Activated B cell treated with CpG ODN at 0.5 μM for 24 hours (primary cell): ENCODE measurements around the gene PTPRE. TPM values are rescaled to one million over a fixed set of nuclear protein-coding genes. Genes with fewer than 3 reads are reported as not detected.
A peak's percentile ranks its signal among the peaks of the same experiment; 100 is the strongest.

Experiments used
- ATAC-seq: fragments of 200-7000 bp; cut with Tn5 transposase; one replicate; pipeline ENCODE4 v1.10.0; 2021; ENCODE audit warnings: low read depth, mild to moderate bottlenecking, moderate library complexity
- CTCF ChIA-PET: fragments of 350-600 bp; sonication (Branson Sonifier 250); formaldehyde crosslinking; loops from one replicate; lab custom pipeline; 2021; ENCODE audit warnings: antibody characterized with exemption; lab: Charles Lee
- POLR2A ChIA-PET: fragments of 350-600 bp; sonication (Branson Sonifier 250); formaldehyde crosslinking; loops from one replicate; lab custom pipeline; 2021; ENCODE audit warnings: antibody characterized with exemption; lab: Charles Lee
- DNase-seq: peaks from one replicate; pipeline ENCODE4 v3.0.0; 2022
- H3K27ac Mint-ChIP-seq: one replicate; pipeline ENCODE4 v1.8.0; 2020; ENCODE audit warnings: mixed read lengths
- H3K27me3 Mint-ChIP-seq: one replicate; pipeline ENCODE4 v1.8.0; 2021; ENCODE audit warnings: mixed read lengths
- H3K36me3 Mint-ChIP-seq: one replicate; pipeline ENCODE4 v1.8.0; 2021; ENCODE audit warnings: low read depth, mixed read lengths
- H3K4me1 Mint-ChIP-seq: one replicate; pipeline ENCODE4 v1.8.0; 2021; ENCODE audit warnings: mixed read lengths
- H3K4me3 Mint-ChIP-seq: one replicate; pipeline ENCODE4 v1.8.0; 2020; ENCODE audit warnings: mild to moderate bottlenecking, mixed read lengths
- H3K9me3 Mint-ChIP-seq: one replicate; pipeline ENCODE4 v1.8.0; 2020; ENCODE audit warnings: mixed read lengths
- intact Hi-C: fragments of 100-400 bp; cut with micrococcal nuclease; formaldehyde crosslinking; loops from one replicate; pipeline ENCODE4 v1.15.1; 2024
- total RNA-seq: library from RNA; stranded (reverse); gene quantifications from 2 replicates; pipeline ENCODE4 v1.2.3, GENCODE V29; 2022
- TF ChIP-seq, protein P1 (sequence below): fragments of 200-600 bp; IDR thresholded peaks from one replicate; pipeline ENCODE4 v1.8.0; 2022; ENCODE audit warnings: antibody characterized with exemption, mild to moderate bottlenecking

PTPRE gene
- total RNA-seq, 1 donor from 2014 or later, result 36.8 TPM

DNA sequence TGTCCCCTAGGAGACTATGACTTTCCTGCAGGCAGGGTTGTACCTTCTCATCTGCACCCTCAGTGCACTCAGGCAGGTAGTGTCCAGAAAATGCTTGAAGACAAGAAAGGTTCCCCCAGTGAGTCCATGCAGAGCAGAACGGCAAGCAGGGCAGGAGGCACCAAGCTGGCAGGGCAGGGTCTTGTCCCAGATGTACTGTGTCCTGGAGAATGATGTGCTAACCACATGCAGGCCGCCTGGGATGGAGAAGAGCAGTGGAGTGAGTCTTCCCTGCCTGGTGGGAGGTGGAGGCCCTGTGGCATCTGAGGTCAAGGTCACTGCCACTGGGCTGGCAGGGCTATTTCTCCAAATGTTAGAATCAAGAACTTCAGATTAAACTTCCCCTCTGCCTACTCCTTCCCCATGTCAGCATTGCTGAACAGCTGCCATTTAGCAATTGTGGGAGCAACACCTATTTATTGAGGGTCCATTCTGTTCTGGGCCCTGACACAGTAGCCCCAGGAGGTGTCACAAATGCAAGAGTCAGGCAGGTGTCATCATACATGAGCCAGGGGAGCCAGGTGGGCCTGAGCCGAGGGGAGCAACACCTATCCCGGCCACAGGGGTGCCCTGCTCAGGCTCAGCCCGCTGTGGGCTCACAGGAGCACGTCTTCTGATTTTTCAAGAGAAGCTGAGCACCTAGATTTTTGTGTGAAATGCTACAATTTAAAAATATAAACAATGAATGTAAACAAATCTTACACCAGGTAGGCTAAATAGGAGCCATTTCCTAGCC, 34.1 kb downstream of the PTPRE start:
- Mint-ChIP-seq H3K27me3 (peaks cover 11% of the 10 kb centered on the region), H3K4me1 (peaks cover 8% of the 10 kb centered on the region), H3K27ac (no peak overlapping the region), H3K4me3 (no peak overlapping the region), H3K9me3 (no peaks in the 10 kb centered on the region), H3K36me3 (no peaks in the 10 kb centered on the region)
- ChIA-PET CTCF (no interaction called here), POLR2A (no interaction called here)
- ATAC-seq (no peak), DNase-seq (no peak)
- TF ChIP-seq, protein P1, sequence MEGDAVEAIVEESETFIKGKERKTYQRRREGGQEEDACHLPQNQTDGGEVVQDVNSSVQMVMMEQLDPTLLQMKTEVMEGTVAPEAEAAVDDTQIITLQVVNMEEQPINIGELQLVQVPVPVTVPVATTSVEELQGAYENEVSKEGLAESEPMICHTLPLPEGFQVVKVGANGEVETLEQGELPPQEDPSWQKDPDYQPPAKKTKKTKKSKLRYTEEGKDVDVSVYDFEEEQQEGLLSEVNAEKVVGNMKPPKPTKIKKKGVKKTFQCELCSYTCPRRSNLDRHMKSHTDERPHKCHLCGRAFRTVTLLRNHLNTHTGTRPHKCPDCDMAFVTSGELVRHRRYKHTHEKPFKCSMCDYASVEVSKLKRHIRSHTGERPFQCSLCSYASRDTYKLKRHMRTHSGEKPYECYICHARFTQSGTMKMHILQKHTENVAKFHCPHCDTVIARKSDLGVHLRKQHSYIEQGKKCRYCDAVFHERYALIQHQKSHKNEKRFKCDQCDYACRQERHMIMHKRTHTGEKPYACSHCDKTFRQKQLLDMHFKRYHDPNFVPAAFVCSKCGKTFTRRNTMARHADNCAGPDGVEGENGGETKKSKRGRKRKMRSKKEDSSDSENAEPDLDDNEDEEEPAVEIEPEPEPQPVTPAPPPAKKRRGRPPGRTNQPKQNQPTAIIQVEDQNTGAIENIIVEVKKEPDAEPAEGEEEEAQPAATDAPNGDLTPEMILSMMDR, result no peak
- intact Hi-C loops, result no loop called here

DNA sequence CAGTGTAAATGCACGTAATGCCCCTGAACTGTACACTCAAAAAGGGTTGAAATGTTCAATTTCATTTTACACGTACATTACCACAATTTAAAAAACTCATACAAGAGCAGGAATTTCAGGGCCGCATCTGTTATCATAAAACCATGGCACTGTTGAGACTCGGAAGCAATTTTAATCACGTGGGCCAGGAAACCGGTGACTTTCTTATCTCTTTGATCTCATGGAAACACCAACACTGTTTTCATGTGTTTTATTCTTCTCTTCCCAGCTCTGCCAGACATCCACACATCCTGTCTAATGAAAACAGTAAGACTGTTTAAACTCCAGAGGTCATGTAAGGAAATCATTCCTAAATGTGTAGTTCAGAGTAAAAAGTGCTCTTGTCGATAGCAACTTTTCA, 35.9 kb downstream of the PTPRE start:
- intact Hi-C loops, result no loop called here
- Mint-ChIP-seq H3K4me3 (no peak overlapping the region), H3K27ac (no peak overlapping the region), H3K9me3 (no peaks in the 10 kb centered on the region), H3K27me3 (peaks cover 11% of the 10 kb centered on the region), H3K36me3 (no peaks in the 10 kb centered on the region), H3K4me1 (peaks cover 9% of the 10 kb centered on the region)
- ChIA-PET CTCF (no interaction called here), POLR2A (no interaction called here)
- no peak for DNase-seq
- ATAC-seq, result no peak
- TF ChIP-seq, protein P1, result no peak

DNA sequence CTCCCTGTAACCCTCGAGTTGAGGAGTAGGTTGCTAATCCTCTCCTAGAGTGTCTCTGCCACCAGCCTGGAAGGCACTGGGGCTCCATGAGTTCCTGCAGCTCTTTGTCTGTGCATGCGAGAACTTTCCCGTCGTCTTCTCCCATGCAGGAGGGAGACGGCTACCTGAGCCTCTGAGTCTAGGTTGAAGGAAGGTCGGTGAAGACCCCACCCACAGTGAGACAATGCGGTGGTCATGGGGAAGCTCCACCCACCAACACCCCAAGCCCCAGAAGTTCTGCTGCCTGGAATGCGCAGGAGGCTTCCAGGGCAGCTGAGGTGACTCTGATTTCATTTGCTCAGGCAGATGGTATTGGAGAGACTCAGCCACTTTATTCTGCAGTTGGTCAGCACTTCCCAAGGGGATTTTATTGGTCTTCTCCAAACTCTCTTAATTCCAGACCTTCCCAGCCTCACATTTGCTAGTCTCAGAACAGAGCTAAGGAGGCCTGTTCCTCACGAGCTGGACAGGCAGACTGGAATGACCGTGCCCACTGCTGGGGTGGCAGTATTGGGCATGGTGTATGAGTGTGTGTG, 36.5 kb downstream of the PTPRE start:
- TF ChIP-seq, protein P1, result no peak
- ChIA-PET CTCF (no interaction called here), POLR2A (no interaction called here)
- Mint-ChIP-seq H3K27me3 (peaks cover 9% of the 10 kb centered on the region), H3K9me3 (no peaks in the 10 kb centered on the region), H3K36me3 (no peaks in the 10 kb centered on the region), H3K4me1 (peaks cover 9% of the 10 kb centered on the region), H3K27ac (no peak overlapping the region), H3K4me3 (no peak overlapping the region)
- ATAC-seq, result no peak
- DNase-seq, result no peak
- intact Hi-C loops, result no loop called here

DNA sequence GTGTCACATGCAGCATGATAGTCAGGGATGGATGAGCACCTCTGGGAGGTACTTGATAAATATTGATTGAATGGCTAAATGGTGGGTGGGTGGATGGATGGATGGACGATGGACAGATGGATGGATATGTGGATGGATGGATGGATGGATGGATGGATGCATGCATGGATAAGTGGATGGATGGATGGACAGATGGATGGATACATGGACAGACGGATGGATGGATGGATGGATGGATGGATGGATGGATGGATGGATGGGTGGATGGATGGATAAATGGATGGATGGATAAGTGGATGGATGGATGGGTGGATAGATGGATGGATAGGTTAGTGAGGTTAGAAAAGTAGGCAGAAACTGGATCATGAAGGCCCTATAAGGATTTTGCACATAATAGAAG, 37.4 kb downstream of the PTPRE start:
- TF ChIP-seq, protein P1, result no peak
- CTCF ChIA-PET, result no interaction called here
- ATAC-seq, result no peak
- Mint-ChIP-seq H3K9me3 (no peaks in the 10 kb centered on the region), H3K27ac (no peak overlapping the region), H3K27me3 (peaks cover 9% of the 10 kb centered on the region), H3K4me1 (peaks cover 9% of the 10 kb centered on the region), H3K36me3 (no peaks in the 10 kb centered on the region), H3K4me3 (no peak overlapping the region)
- POLR2A ChIA-PET, result no interaction called here
- DNase-seq, result no peak
- intact Hi-C loops, result no loop called here

DNA sequence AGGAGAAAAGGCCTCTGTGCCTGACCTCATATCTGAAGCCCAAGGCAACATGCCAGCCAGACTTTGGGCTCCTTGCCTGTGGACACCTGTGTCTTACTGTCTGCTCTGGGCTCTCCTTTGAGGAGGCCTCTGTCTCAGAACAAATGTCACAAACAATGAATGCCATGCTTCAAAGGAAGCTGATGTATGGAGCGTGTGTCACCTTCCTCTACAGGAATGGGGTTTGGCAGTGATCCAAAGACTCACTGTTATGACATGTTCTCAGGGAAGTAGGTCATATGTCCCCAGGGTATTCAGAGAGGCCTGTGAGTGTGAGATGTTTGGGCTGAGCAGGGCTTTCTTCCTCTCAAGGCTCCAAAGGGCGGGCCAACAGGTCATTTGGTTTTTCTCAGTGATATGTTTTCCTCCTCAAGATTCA, 38.4 kb downstream of the PTPRE start:
- Mint-ChIP-seq H3K4me1 (peaks cover 9% of the 10 kb centered on the region), H3K27me3 (peaks cover 9% of the 10 kb centered on the region), H3K27ac (no peak overlapping the region), H3K9me3 (no peaks in the 10 kb centered on the region), H3K4me3 (no peak overlapping the region), H3K36me3 (no peaks in the 10 kb centered on the region)
- ATAC-seq, result peak; percentile 57
- intact Hi-C loops, result no loop called here
- DNase-seq, result no peak
- CTCF ChIA-PET, result no interaction called here
- POLR2A ChIA-PET, result no interaction called here
- TF ChIP-seq, protein P1, result no peak
